GM21447 (cell line): ENCODE results near the gene VARS1.
"Not testable (repeated sequence)": the region's sequence is repeated elsewhere in the genome, so short reads cannot be mapped to it uniquely, and the experiment has no call there.

Experiments
- ATAC-seq: cut with Tn5 transposase; IDR thresholded peaks from one replicate; pipeline ENCODE4 v1.9.1; 2021; ENCODE audit not compliant: unreplicated experiment

The VARS1 gene

DNA sequence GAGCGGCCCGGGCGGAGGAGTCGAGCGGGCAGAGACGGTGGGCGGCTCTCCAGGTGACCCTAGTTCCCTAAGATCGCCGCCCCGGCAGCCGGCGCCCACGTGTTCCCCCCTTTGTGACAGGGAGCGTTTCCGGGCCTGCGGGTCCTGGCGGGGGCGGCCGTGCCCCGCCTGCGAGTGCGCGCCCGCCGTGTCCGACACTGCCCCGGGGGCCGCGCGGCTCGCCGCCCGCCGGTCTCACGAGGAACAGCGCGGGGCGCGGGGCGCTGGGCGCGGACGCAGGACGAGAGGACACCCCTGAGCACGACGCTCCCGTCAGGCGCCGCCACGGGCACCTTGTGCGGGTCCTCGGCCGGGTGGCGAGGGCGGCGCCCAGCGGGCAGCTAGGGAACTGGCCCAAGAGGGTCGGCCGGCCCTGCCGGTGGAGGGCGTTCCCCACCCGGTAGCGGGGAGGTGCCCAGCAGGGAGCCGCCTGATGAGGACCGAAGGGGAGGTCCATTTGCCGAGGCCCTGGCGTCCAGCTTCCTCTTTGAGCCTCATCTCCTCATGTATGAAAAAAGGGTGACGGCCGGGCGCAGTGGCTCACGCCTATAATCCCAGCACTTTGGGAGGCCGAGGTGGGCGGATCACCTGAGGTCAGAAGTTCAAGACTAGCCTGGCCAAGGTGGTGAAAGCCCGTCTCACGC, at the start of gene VARS1:
VARS1 (minus strand) TSS at position 137 of the 683 bp plus-strand sequence. CDS start 535 bp downstream, outside the sequence.
- ATAC-seq = peak; percentile 75

DNA sequence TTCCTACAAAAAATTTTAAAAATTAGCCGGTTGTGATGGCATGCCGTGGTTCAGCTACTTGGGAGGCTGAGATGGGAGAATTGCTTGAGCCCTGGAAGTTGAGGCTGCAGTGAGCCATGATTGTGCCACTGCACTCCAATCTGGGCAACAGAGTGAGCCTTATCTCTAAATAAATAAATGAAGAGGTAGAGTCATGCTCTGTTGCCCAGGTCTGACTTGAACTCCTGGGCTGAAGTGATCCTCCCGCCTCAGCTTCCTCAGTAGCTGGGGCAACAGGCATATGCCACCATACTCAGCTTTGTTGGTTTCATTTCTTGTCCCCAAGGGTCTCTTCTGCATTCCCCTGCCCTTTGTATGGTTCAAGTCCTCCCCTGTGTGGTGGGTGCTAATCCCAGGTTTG, 49.0 kb upstream of the VARS1 start:
- ATAC-seq = no peak

DNA sequence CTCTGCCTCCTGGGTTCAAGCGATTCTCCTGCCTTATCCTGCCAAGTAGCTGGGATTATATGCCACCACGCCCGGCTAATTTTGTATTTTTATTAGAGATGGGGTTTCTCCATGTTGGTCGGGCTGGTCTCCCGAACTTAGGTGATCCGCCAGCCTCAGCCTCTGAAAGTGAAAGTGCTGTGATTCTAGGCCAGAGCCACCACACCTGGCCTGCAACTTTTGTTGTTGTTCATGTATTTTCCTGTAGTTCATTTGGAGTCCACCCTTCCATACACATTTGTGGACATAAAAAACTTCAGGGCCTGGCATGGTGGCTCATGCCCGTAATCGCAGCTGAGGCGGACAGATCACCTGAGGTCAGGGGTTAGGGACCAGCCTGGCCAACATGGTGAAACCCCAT, 46.5 kb upstream of the VARS1 start:
- no peak for ATAC-seq

DNA sequence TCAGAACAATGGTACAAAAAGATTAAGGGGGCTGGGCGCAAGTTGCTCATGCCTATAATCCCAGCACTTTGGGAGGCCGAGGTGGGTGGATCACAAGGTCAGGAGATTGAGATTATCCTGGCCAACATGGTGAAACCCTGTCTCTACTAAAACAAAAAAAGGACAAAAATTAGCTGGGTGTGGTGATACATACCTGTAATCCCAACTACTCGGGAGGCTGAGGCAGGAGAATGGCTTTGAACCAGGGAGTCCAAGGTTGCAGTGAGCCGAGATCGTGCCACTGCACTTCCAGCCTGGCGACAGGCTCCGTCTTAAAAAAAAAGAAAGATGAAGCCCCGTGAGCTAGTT, 44.2 kb upstream of the VARS1 start:
- ATAC-seq = not testable (repeated sequence)

DNA sequence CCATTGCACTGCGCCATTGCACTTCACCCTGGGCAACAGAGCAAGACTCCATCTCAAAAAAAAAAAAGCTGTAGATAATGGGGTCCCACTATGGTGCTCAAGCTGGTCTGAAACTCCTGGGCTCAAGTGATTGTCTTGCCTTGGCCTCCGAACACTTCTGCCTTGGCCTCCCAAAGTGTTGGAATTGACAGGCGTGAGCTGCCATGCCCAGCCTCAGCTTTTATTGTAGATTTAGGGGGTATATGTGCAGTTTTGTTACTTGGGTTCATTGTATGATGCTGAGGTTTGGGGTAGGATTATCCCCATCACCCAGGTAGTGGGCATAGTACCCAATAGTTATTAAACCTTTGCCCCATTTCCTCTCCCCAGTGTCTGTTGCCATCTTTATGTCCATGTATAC, 43.4 kb upstream of the VARS1 start:
- no peak for ATAC-seq

DNA sequence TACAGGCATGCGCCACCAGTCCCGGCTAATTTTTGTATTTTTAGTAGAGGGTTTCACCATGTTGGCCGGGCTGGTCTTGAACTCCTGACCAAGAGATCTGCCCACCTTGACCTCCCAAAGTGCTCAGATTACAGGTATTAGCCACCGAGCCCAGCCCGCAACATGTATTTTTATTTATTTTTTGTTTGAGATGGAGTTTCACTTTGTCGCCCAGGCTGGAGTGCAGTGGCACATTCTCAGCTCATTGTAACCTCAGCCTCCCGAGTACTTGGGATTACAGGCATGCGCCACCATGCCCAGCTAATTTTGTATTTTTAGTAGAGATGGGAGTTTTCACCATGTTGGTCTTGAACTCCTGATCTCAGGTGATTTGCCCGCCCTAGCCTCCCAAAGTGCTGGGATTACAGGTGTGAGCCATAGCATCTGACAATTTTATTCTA, 42.6 kb upstream of the VARS1 start:
- not testable (repeated sequence) for ATAC-seq

DNA sequence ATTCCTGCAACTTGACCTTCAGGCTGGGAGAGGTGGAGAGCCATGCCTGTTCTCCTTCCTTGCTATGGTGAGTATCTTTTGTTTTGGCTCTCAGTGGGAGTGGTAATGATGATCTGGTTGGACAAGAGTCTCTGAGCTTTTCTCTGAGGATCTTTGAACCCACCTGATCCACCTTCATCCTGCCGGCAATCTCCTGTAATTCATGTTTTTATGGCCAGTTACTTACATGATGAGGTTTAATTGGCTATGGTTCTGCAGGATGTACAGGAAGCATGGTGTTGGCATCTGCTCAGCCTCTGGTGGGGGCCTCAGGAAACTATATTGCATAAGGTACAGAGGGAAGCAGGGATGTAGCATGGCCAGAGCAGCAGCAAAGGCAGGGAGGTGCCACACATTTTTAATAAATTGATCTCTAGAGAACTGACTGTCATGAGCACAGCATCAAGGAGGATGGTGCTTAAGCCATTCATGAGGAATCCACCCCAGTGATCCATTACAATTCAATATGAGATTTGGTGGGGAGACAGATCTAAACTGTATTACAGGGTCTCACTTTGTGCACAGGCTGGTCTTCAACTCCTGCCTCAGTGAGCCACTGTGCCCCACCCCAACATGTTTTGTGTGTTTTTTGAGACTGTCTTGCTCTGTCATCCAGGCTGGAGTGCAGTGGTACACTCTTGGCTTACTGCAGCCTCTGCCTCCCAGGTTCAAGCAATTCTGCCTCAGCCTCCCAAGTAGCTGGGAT, 42.0 kb upstream of the VARS1 start:
- no peak for ATAC-seq

DNA sequence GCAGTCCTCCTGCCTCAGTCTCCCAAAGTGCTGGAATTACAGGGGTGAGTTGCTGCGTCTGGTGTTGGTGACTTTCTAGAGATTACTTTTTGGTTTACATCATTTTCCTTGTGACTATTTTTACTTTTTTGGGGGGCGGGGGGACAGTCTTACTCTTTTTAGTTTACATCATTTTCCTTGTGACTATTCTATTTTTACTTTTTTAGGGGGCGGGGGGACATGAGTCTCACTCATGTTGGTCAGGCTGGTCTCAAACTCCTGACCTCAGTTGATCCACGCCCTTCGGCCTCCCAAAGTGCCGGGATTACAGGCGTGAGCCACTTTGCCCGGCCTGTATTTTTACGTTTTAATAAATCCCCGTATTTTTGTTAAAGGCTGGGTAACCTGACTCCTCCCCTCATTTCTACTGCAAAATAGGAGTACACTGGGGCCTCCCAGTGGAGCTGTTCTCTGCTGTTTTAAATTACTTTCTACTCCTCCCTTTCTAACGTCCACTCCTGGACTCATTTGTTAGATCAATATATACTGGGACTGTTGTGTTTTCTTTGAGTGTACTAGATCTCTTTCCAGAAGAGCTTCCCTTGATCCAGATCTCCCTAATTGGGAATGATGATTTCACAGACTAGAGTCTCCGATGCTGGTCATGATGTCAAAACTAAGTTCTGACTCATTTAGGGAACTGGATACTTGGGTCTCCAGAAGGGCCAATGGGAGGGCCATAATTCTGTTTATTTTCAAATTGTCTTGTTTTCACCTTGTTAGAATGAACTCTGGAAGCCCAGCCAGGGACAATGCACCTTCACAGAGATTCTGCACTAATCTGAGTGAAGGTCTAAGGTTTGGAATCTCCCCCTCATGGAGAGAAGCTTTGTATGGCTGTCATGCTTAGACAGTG, 41.2 kb upstream of the VARS1 start:
- ATAC-seq = no peak

DNA sequence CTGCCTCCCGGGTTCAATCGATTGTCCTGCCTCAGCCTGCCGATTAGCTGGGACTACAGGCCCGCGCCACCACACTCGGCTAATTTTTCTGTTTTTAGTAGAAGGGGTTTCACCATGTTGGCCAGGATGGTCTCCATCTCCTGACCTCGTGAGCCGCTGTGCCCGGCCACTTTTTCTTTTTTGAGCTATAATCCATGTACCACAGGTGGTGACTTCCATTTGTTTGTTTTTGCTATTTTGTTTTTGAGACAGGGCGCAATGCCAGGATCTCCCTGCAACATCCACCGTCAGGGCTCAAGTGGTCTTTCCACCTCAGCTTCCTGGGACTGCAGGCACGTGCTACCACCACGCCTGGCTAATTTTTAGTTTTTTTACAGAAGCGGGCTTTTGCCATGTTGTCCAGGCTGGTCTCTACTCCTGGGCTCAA, 40.5 kb upstream of the VARS1 start:
- ATAC-seq = no peak

DNA sequence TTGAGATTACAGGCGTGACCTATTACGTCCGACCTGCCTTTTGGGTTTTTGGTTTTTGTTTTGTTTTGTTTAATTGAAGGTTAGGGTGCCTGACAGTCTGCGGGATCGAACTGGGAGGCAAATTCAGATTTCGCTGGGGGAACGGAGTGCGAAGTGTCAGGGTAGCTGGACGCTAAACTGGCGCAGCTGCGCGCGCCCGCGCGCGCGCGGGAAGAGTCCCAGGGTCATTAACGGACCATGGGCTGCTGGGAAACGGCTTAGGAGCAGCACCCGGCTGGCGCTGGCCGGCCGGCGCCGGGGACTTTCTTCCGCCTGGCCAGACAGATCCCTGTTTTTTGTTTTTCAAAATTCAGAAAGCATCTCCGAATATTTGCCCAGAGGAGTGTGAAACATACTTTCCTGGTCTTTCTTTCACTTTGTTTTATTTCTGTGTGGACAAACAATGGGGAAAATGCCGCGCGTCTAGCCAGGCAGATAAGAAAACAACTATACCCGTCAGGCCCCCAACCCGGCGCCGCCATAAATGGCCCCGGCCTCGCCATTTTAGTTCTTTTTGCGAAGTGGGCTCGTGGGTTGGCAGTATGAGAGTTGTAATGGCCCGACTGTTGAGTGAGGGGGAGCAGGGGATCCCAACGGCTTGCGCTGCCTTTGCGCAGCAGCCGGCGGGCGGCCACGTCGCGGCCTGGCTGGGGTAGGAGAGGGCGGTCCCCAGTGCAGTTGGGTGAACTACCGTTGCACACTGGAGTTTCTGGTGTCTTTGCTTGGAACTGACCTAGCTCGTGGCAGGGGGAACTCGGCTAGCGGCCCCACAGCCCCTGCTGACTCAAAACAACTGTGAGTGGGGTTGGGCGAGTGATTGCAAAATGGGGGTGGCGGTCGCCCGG, 39.1 kb upstream of the VARS1 start:
- peak; percentile 39 for ATAC-seq

DNA sequence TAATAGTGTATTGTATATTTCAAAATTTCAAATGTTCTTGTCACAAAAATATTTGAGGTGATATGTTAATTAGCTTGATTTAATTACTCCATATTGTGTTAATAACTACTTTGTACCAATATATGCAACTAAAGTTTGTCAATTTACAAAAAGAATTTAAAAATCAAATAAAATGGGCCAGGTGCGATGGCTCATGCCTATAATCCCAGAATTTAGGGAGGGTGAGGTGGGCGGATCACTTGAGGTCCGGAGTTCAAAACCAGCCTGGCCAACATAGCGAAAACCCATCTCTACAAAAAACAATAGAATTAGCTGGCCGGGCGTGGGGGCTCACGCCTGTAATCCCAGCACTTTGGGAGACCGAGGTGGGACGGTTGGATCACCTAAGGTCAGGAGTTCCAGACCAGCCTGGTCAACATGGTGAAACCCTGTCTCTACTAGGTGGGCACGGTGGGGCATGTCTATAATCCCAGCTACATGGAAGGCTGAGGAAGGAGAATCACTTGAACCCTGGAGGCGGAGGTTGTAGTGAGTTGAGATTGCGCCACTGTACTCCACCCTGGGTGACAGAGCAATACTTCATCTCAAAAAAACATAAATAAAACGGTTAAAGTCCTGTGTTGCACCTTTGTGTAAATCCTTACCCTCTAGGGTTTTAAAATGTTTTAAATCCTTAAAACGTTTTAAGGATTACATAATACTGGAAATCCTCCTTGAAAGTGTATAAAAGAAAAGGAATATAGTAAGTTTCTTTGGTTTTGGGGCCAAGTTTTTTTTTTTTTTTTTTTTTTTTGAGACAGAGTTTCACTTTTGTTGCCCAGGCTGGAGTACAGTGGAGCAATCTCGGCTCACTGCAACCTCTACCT, 36.0 kb upstream of the VARS1 start:
- ATAC-seq = no peak

DNA sequence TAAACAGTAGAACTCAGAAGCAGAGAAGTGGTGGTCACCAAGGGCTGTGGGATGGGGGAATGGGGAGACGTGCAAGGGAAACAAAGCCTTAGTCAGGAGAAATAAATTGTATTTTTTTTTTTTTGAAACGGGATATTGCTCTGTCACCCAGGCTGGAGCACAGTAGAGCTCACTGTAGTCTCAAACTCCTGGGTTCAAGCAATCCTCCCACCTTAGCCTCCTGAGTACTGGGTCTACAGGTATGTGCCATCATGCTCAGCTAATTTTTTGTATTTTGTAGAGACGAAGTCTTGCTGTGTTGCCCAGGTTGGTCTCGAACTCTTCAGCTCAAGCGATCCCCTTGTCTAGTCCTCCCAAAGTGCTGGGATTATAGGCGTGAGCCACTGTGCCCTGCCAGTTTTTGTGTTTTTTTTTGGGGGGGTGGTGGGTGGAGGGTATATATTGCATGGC, 35.4 kb upstream of the VARS1 start:
- ATAC-seq = no peak

DNA sequence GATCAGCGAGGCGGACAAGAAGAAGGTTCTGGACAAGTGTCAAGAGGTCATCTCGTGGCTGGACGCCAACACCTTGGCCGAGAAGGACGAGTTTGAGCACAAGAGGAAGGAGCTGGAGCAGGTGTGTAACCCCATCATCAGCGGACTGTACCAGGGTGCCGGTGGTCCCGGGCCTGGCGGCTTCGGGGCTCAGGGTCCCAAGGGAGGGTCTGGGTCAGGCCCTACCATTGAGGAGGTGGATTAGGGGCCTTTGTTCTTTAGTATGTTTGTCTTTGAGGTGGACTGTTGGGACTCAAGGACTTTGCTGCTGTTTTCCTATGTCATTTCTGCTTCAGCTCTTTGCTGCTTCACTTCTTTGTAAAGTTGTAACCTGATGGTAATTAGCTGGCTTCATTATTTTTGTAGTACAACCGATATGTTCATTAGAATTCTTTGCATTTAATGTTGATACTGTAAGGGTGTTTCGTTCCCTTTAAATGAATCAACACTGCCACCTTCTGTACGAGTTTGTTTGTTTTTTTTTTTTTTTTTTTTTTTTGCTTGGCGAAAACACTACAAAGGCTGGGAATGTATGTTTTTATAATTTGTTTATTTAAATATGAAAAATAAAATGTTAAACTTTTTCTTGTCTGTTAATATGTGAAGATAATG, 34.2 kb upstream of the VARS1 start:
- ATAC-seq = no peak

DNA sequence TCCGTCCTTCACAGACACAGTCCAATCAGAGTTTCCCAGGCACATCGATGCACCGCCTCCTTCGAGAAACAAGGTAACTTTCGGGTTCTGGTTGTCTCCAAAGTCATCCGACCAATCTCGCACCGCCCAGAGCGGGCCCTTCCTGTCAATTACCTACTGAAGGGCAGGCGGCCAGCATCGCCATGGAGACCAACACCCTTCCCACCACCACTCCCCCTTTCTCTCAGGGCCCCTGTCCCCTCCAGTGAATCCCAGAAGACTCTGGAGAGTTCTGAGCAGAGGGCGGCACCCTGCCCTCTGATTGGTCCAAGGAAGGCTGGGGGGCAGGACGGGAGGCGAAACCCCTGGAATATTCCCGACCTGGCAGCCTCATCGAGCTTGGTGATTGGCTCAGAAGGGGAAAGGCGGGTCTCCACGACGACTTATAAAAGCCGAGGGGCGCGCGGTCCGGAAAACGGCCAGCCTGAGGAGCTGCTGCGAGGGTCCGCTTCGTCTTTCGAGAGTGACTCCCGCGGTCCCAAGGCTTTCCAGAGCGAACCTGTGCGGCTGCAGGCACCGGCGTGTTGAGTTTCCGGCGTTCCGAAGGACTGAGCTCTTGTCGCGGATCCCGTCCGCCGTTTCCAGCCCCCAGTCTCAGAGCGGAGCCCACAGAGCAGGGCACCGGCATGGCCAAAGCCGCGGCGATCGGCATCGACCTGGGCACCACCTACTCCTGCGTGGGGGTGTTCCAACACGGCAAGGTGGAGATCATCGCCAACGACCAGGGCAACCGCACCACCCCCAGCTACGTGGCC, 31.9 kb upstream of the VARS1 start, which contains the start of gene HSPA1B:
HSPA1B (plus strand) TSS at position 453 of the 794 bp plus-strand sequence; CDS start at position 666, 213 bp downstream.
- ATAC-seq = peak; percentile 65

DNA sequence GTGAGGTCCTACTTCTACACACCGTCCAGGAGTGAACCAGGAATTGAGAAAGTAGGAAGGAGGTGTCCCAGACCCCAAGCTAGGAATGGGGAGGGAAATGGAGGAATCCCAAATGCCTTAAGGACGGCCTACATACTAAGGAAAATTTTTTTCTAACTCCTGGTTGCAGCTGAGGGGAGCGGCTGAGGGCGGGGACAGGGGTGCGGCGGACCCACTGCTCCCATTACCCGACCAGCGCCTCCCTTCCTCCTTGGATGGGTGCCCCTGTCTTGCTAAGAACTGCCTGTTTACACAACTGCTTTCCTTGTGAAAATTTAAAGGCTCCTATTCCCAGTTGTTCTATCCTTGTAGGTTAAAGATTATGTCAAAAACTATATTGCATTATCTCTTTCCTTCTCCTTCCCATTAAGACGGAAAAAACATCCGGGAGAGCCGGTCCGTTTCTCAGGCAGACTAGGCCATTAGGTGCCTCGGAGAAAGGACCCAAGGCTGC, 31.3 kb upstream of the VARS1 start:
- peak; percentile 16 for ATAC-seq

DNA sequence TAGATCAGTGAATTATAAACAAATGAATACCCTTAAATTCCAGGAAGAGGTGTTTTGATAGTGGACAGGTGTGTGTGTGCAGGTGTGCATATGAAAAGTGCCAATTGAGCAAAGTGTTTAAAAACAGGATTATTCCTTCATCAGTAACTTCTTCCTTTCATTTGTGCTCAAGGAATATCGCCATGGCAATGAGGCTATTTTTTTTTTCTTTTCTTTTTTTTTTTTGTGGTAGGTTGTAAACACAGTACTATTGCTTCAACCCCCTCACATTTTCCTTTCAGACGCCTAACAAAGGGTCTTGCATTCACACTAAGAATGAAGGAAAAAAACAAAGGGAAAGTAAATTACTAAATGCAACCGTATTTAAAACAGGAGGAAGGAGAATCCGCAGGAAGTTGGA, 30.0 kb upstream of the VARS1 start:
- ATAC-seq = no peak

DNA sequence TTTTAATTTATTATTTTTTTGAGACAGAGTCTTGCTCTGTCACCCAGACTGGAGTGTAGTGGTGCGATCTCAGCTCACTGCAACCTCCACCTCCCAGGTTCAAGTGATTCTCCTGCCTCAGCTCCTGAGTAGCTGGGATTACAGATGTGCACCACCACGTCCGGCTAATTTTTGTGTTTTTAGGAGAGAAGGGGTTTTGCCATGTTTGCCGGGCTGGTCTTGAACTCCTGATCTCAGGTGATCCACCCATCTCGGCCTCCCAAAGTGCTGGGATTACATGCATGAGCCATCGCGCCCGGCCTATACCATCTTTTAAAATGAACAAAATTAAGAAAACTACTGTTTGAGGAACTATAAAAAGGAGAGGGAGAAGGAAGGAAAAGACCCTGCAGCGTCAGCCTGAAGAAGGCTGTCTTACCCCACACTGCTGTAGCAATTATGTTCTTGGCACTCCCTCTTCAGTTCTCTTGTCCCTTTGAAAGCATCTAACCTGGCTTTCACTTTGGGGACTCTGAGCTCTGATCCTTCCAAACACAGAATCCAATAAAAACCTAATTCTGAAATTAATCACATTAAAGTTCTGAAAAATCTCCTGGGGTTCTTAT, 28.1 kb upstream of the VARS1 start:
- not testable (repeated sequence) for ATAC-seq
